ENCODE data around the gene MAGEB2. TPM values are rescaled to one million over a fixed set of nuclear protein-coding genes. Genes with fewer than 3 reads are reported as not detected.
"Not testable (repeated sequence)": the region's sequence is repeated elsewhere in the genome, so short reads cannot be mapped to it uniquely, and the experiment has no call there.

MAGEB2 gene
- polyA plus RNA-seq (ENCODE audit: insufficient read length in 10 of 10): under 1 TPM in 2 of 10 donors, not detected in 8; 0.08 to 0.12 TPM
- long read RNA-seq, donor 1: 0 reads
- long read RNA-seq, donor 2: 0 reads
- long read RNA-seq, donor 3: 0 reads
- long read RNA-seq, donor 4: 0 reads
- long read RNA-seq, donor 5: 0 reads
- long read RNA-seq, donor 6: 0 reads
- long read RNA-seq, donor 7: 0 reads
- long read RNA-seq, donor 8: 0 reads
- long read RNA-seq, donor 9: 0 reads

GRCh38 chrX:30215357-30215843 lies at the start of gene MAGEB2:
Gene MAGEB2, plus strand, starts transcription at chrX:30215563. Its CDS starts 3,018 bp downstream, at chrX:30218581.
- DNase-seq: no peak

- DNase-seq: no peak
Measured at GRCh38 chrX:30170900-30171299, 44.5 kb upstream of the MAGEB2 start.

- DNase-seq: peak in 1 of 3 donors; percentile 4
Measured at GRCh38 chrX:30181353-30181752, 34.0 kb upstream of the MAGEB2 start.

GRCh38 chrX:30183554-30183953 lies 31.8 kb upstream of the MAGEB2 start:
- no peak for DNase-seq

GRCh38 chrX:30190426-30190825 lies 24.9 kb upstream of the MAGEB2 start:
- no peak for DNase-seq

- not testable (repeated sequence) for DNase-seq
Measured at GRCh38 chrX:30193910-30194309, 21.5 kb upstream of the MAGEB2 start.

GRCh38 chrX:30196322-30196721 lies 19.0 kb upstream of the MAGEB2 start:
- DNase-seq: peak in 2 of 3 donors; percentile 2 to 7

- no peak for DNase-seq
Measured at GRCh38 chrX:30212172-30212571, 3.2 kb upstream of the MAGEB2 start.

- DNase-seq: no peak
Measured at GRCh38 chrX:30217465-30217864, 2.1 kb downstream of the MAGEB2 start.

GRCh38 chrX:30219372-30219771 lies 4.0 kb downstream of the MAGEB2 start:
- DNase-seq: no peak

- no peak for DNase-seq
Measured at GRCh38 chrX:30220661-30221060, 5.3 kb downstream of the MAGEB2 start.

GRCh38 chrX:30224536-30224935 lies 9.2 kb downstream of the MAGEB2 start:
- no peak for DNase-seq

- DNase-seq: no peak
Measured at GRCh38 chrX:30228526-30228925, 13.2 kb downstream of the MAGEB2 start.

GRCh38 chrX:30230395-30230794 lies 15.0 kb downstream of the MAGEB2 start, which contains the start of gene MAGEB3:
Gene MAGEB3, plus strand, starts transcription at chrX:30230657. Its CDS starts 5,268 bp downstream, at chrX:30235925.
- no peak for DNase-seq

- no peak for DNase-seq
Measured at GRCh38 chrX:30241724-30242415, 26.5 kb downstream of the MAGEB2 start, which contains the start of gene MAGEB4. Gene MAGEB4, plus strand, starts transcription at chrX:30242000. Its CDS starts 136 bp downstream, at chrX:30242136.

GRCh38 chrX:30246769-30247489 lies 31.6 kb downstream of the MAGEB2 start, which contains the start of gene MAGEB1:
Gene MAGEB1, plus strand, starts transcription at chrX:30247146. Its CDS starts 3,348 bp downstream, at chrX:30250494.
- DNase-seq: no peak

- no peak for DNase-seq
Measured at GRCh38 chrX:30248854-30249253, 33.5 kb downstream of the MAGEB2 start.

GRCh38 chrX:30253257-30253656 lies 37.9 kb downstream of the MAGEB2 start:
- DNase-seq: no peak

GRCh38 chrX:30259927-30260326 lies 44.6 kb downstream of the MAGEB2 start:
- no peak for DNase-seq

- DNase-seq: no peak
Measured at GRCh38 chrX:30261012-30261411, 45.6 kb downstream of the MAGEB2 start.

GRCh38 chrX:30262763-30263162 lies 47.4 kb downstream of the MAGEB2 start:
- DNase-seq: no peak
